H1 (cell line): Measurements from ENCODE around the gene CLEC3A. TPM values are rescaled to one million over a fixed set of nuclear protein-coding genes. Genes with fewer than 3 reads are reported as not detected.

ENCODE experiments used
- CTCF ChIA-PET: fragments of 300-600 bp; sonication (Branson Sonifier 250); formaldehyde crosslinking; loops from one replicate; lab custom pipeline; 2021; ENCODE audit not compliant: partially characterized antibody; lab: Charles Lee
- POLR2A ChIA-PET: fragments of 300-600 bp; sonication (Branson Sonifier 250); formaldehyde crosslinking; loops from one replicate; lab custom pipeline; 2021; ENCODE audit warnings: inconsistent platforms; ENCODE audit not compliant: partially characterized antibody; lab: Charles Lee
- DNase-seq, 2 experiments: peaks; one replicate each; pipeline versions ENCODE4 v3.0.0 to v3.0.0-alpha.2; 2010 to 2022; ENCODE audit warnings: low spot score in 2 of 2, low read depth in 1 of 2, mixed read lengths in 1 of 2
- FAIRE-seq: peaks from 2 replicates; lab custom pipeline; 2011; peaks lifted over from hg19 to GRCh38; lab: Jason Lieb, UNC
- H2AFZ ChIP-seq: 2 replicates; pipeline ENCODE4 v1.8.1; 2012; ENCODE audit warnings: low read length, inconsistent platforms
- H2AK5ac ChIP-seq: 2 replicates; pipeline ENCODE4 v1.6.1; 2013; ENCODE audit warnings: low read depth, low read length
- H2BK120ac ChIP-seq: replicated peaks from 2 replicates; pipeline ENCODE3; 2013; ENCODE audit warnings: low read depth, low read length, inconsistent platforms
- H2BK12ac ChIP-seq: 2 replicates; pipeline ENCODE4 v1.6.1; 2013; ENCODE audit warnings: low read depth, low read length
- H2BK15ac ChIP-seq: 2 replicates; pipeline ENCODE4 v1.6.1; 2013; ENCODE audit warnings: low read length
- H2BK20ac ChIP-seq: 2 replicates; pipeline ENCODE4 v1.6.1; 2013; ENCODE audit warnings: low read length
- H2BK5ac ChIP-seq: 2 replicates; pipeline ENCODE4 v1.6.1; 2013; ENCODE audit warnings: low read depth, low read length
- H3K14ac ChIP-seq: 2 replicates; pipeline ENCODE4 v1.6.1; 2013; ENCODE audit warnings: inconsistent platforms; ENCODE audit not compliant: insufficient read length
- H3K18ac ChIP-seq: 2 replicates; pipeline ENCODE4 v1.6.1; 2013; ENCODE audit warnings: low read length; ENCODE audit errors: extremely low read depth
- H3K23ac ChIP-seq: 2 replicates; pipeline ENCODE4 v1.6.1; 2013; ENCODE audit warnings: inconsistent platforms; ENCODE audit not compliant: insufficient read length
- H3K23me2 ChIP-seq: 2 replicates; pipeline ENCODE4 v1.6.1; 2013; ENCODE audit warnings: low read depth, low read length
- H3K27ac ChIP-seq: 2 replicates; pipeline ENCODE4 v1.6.1; 2011; ENCODE audit warnings: low read depth, low read length, inconsistent platforms
- H3K27me3 ChIP-seq, 4 experiments: replicated peaks in 1 of 4; 1 replicate in 1 of 4; 2 replicates in 3 of 4; pipeline versions ENCODE4 v1.6.1 to v1.8.1; 2011 to 2013; ENCODE audit warnings: low read length in 3 of 4, mild to moderate bottlenecking in 3 of 4, inconsistent platforms in 2 of 4, mixed read lengths in 2 of 4, moderate library complexity in 1 of 4; ENCODE audit not compliant: control insufficient read depth in 3 of 4, insufficient read depth in 3 of 4; ENCODE audit errors: extremely low read depth in 1 of 4
- H3K36me3 ChIP-seq, 4 experiments: 2 replicates each; pipeline versions ENCODE4 v1.6.1 to v1.8.1; 2011 to 2013; ENCODE audit warnings: mild to moderate bottlenecking in 4 of 4, low read length in 3 of 4, moderate library complexity in 2 of 4, control low read depth in 1 of 4, inconsistent platforms in 1 of 4; ENCODE audit not compliant: insufficient read depth in 4 of 4, control insufficient read depth in 2 of 4
- H3K4ac ChIP-seq: replicated peaks from 2 replicates; pipeline ENCODE3; 2013; ENCODE audit warnings: low read length, low read depth, mixed read lengths, inconsistent platforms; ENCODE audit not compliant: insufficient read length
- H3K4me1 ChIP-seq, 4 experiments: replicated peaks in 1 of 4; 1 replicate in 1 of 4; 2 replicates in 3 of 4; pipeline versions ENCODE4 v1.6.1 to v1.8.1; 2011 to 2013; ENCODE audit warnings: low read length in 3 of 4, inconsistent platforms in 2 of 4, mixed read lengths in 1 of 4; ENCODE audit not compliant: insufficient read depth in 4 of 4, control insufficient read depth in 3 of 4
- H3K4me2 ChIP-seq, 2 experiments: 2 replicates each; pipeline versions ENCODE4 v1.6.1 to v1.8.1; 2011 to 2013; ENCODE audit warnings: low read depth in 2 of 2, low read length in 2 of 2, control low read depth in 1 of 2, inconsistent platforms in 1 of 2, mild to moderate bottlenecking in 1 of 2; ENCODE audit not compliant: insufficient read depth in 1 of 2
- H3K4me3 ChIP-seq, 4 experiments: fragments of 200-600, 300-600 bp in 1 of 4; sonication (generic), shearing (Covaris generic), sonication (Bioruptor Twin) in 1 of 4; 2 replicates each; pipeline versions ENCODE4 v1.5.1 to v1.8.1; 2011 to 2016; ENCODE audit warnings: low read length in 4 of 4, low read depth in 3 of 4, control low read depth in 2 of 4, inconsistent platforms in 2 of 4, mild to moderate bottlenecking in 2 of 4, mixed read lengths in 1 of 4, moderate library complexity in 1 of 4; ENCODE audit not compliant: insufficient read depth in 2 of 4; ENCODE audit errors: extremely low read depth in 1 of 4
- H3K56ac ChIP-seq: replicated peaks from 2 replicates; pipeline ENCODE3; 2013; ENCODE audit warnings: low read depth, mild to moderate bottlenecking, mixed read lengths, low read length, inconsistent platforms; ENCODE audit not compliant: insufficient read length
- H3K79me1 ChIP-seq: 2 replicates; pipeline ENCODE4 v1.6.1; 2013; ENCODE audit warnings: low read depth, low read length, control low read depth
- H3K79me2 ChIP-seq, 2 experiments: 2 replicates each; pipeline versions ENCODE4 v1.6.1 to v1.8.1; 2012 to 2013; ENCODE audit warnings: low read length in 2 of 2, mild to moderate bottlenecking in 2 of 2, inconsistent platforms in 1 of 2; ENCODE audit not compliant: insufficient read depth in 2 of 2, control insufficient read depth in 1 of 2
- H3K9ac ChIP-seq, 4 experiments: replicated peaks in 1 of 4; 1 replicate in 1 of 4; 2 replicates in 3 of 4; pipeline versions ENCODE4 v1.6.1 to v1.8.1; 2011 to 2013; ENCODE audit warnings: low read depth in 3 of 4, low read length in 3 of 4, control low read depth in 2 of 4, mild to moderate bottlenecking in 2 of 4, moderate library complexity in 2 of 4, inconsistent platforms in 1 of 4; ENCODE audit errors: extremely low read depth in 1 of 4
- H3K9me3 ChIP-seq, 2 experiments: 2 replicates each; pipeline versions ENCODE4 v1.6.1 to v1.8.1; 2012 to 2013; ENCODE audit warnings: mild to moderate bottlenecking in 2 of 2, moderate library complexity in 2 of 2, control low read depth in 1 of 2, inconsistent platforms in 1 of 2, low read depth in 1 of 2, low read length in 1 of 2, mixed read lengths in 1 of 2; ENCODE audit not compliant: insufficient read depth in 2 of 2
- H4K20me1 ChIP-seq, 2 experiments: replicated peaks in 1 of 2; 2 replicates each; pipeline versions ENCODE3 to v1.8.1; 2011 to 2013; ENCODE audit warnings: inconsistent platforms in 2 of 2, low read length in 2 of 2, mild to moderate bottlenecking in 1 of 2; ENCODE audit not compliant: insufficient read depth in 2 of 2, control insufficient read depth in 1 of 2
- H4K5ac ChIP-seq: 2 replicates; pipeline ENCODE4 v1.6.1; 2013; ENCODE audit warnings: low read length, low read depth, mixed read lengths, inconsistent platforms; ENCODE audit not compliant: insufficient read length
- H4K8ac ChIP-seq: 2 replicates; pipeline ENCODE4 v1.8.0; 2013; ENCODE audit warnings: mild to moderate bottlenecking, moderate library complexity, low read length, inconsistent platforms; ENCODE audit not compliant: insufficient read depth; ENCODE audit errors: extremely low read depth
- H4K91ac ChIP-seq: replicated peaks from 2 replicates; pipeline ENCODE3; 2013; ENCODE audit warnings: low read length, mixed read lengths, inconsistent platforms; ENCODE audit not compliant: insufficient read length
- BRCA1 ChIP-seq: IDR thresholded peaks from 2 replicates; pipeline ENCODE4 v1.6.1; 2012; ENCODE audit warnings: low read depth, low read length, improper control_type of control experiment
- CEBPB ChIP-seq: IDR thresholded peaks from 2 replicates; pipeline ENCODE4 v1.6.1; 2012; ENCODE audit warnings: low read depth, low read length
- CHD2 ChIP-seq: IDR thresholded peaks from 2 replicates; pipeline ENCODE4 v1.6.1; 2012; ENCODE audit warnings: low read length, improper control_type of control experiment
- CTBP2 ChIP-seq: IDR thresholded peaks from 2 replicates; pipeline ENCODE4 v1.7.0; 2011; ENCODE audit warnings: borderline replicate concordance, mild to moderate bottlenecking, moderate library complexity, mixed read lengths, low read length; ENCODE audit not compliant: insufficient read depth, insufficient read length
- HDAC2 ChIP-seq, 2 experiments: fragments of 300-600 bp in 1 of 2; sonication (generic) in 1 of 2; IDR thresholded peaks; 2 replicates each; pipeline ENCODE4 v1.6.1; 2011 to 2012; ENCODE audit warnings: low read depth in 2 of 2, low read length in 2 of 2, mild to moderate bottlenecking in 2 of 2, moderate library complexity in 2 of 2, borderline replicate concordance in 1 of 2, inconsistent platforms in 1 of 2
- POLR2A ChIP-seq, 2 experiments: IDR thresholded peaks; 1 replicate in 1 of 2; 2 replicates in 1 of 2; pipeline ENCODE4 v1.6.1; 2011; ENCODE audit warnings: low read depth in 2 of 2, low read length in 2 of 2, mild to moderate bottlenecking in 2 of 2; ENCODE audit errors: control extremely low read depth in 1 of 2
- RAD21 ChIP-seq, 2 experiments: IDR thresholded peaks in 1 of 2; conservative IDR thresholded peaks in 1 of 2; 2 replicates each; pipeline ENCODE4 v1.6.1; 2011; ENCODE audit warnings: low read depth in 2 of 2, low read length in 2 of 2, improper control_type of control experiment in 1 of 2, inconsistent platforms in 1 of 2, mild to moderate bottlenecking in 1 of 2, moderate library complexity in 1 of 2
- RBBP5 ChIP-seq: IDR thresholded peaks from 2 replicates; pipeline ENCODE4 v1.7.1; 2012; ENCODE audit warnings: low read depth, mild to moderate bottlenecking, inconsistent platforms, low read length, moderate library complexity, borderline replicate concordance
- RFX5 ChIP-seq: IDR thresholded peaks from 2 replicates; pipeline ENCODE4 v1.6.1; 2011; ENCODE audit warnings: low read depth, low read length, improper control_type of control experiment, borderline replicate concordance
- RXRA ChIP-seq: IDR thresholded peaks from 2 replicates; pipeline ENCODE4 v1.6.1; 2011; ENCODE audit warnings: low read depth, mild to moderate bottlenecking, low read length, moderate library complexity; ENCODE audit not compliant: insufficient read depth
- SAP30 ChIP-seq: fragments of 300-600 bp; sonication (generic); IDR thresholded peaks from 2 replicates; pipeline ENCODE4 v1.7.1; 2012; ENCODE audit warnings: low read length, moderate library complexity, mild to moderate bottlenecking, inconsistent platforms; ENCODE audit not compliant: insufficient read depth, insufficient replicate concordance
- SP2 ChIP-seq: IDR thresholded peaks from 2 replicates; pipeline ENCODE4 v1.6.1; 2012; ENCODE audit warnings: mild to moderate bottlenecking, low read length, inconsistent platforms
- SRF ChIP-seq: IDR thresholded peaks from 2 replicates; pipeline ENCODE4 v1.6.1; 2011; ENCODE audit warnings: mild to moderate bottlenecking, low read depth, low read length, moderate library complexity
- TAF1 ChIP-seq: IDR thresholded peaks from 2 replicates; pipeline ENCODE4 v1.6.1; 2011; ENCODE audit warnings: mild to moderate bottlenecking, low read depth, low read length
- WGBS, 2 experiments: shearing (Covaris generic) in 1 of 2; methylation state at CpG; one replicate each; pipeline versions ENCODE4 v1.1.6 to v1.1.7; 2013 to 2015; ENCODE audit warnings: low lambda C conversion rate in 2 of 2, mixed read lengths in 2 of 2, inconsistent platforms in 1 of 2, low coverage in 1 of 2, missing lambda C conversion rate in 1 of 2; ENCODE audit not compliant: insufficient replicate concordance in 2 of 2, insufficient coverage in 1 of 2, insufficient read length in 1 of 2; ENCODE audit errors: extremely low coverage in 1 of 2, missing lambda C conversion rate in 1 of 2; 5-methylcytosine and 5-hydroxymethylcytosine counted together
- polyA plus RNA-seq, 7 experiments: library from polyadenylated mRNA; depleted of rRNA in 3 of 7; stranded (reverse) in 5 of 7; unstranded in 2 of 7; fragments of >200 nt in 5 of 7; fragments of 200-250 nt in 2 of 7; gene quantifications; 1 replicate in 5 of 7; 2 replicates in 1 of 7; 4 replicates in 1 of 7; pipeline versions ENCODE4 v1.2.1 to v1.2.3, GENCODE V29; 2011 to 2013; ENCODE audit warnings: missing spikeins in 2 of 7, mixed read lengths in 2 of 7
- total RNA-seq: library from RNA; stranded (reverse); fragmentation: NEBNext Ultra II Directional; extraction: Animal tissue kit (Norgen Biotek cat#: 25700); gene quantifications from 2 replicates; pipeline ENCODE4 v1.2.1, GENCODE V29; 2021

The CLEC3A gene
- total and polyA plus RNA-seq, 2 of the 8 experiments (the other 6 are each of a cell fraction or from before 2014, with no cell fraction given) = not detected

- Histone ChIP-seq H2BK15ac (no peak overlapping the region; the same call in 1 of the 2 replicates), H3K4me2 (no peak overlapping the region), H3K4me1 (no peaks in the 10 kb centered on the region; a peak in 1 of 7 replicates), H3K4me3 (no peak overlapping the region), H3K9ac (no peak overlapping the region), H2AFZ (no peak overlapping the region), H3K4ac (peak overlapping the region; percentile 74), H4K20me1 (no peaks in the 10 kb centered on the region), H3K79me2 (no peaks in the 10 kb centered on the region), H3K23me2 (no peaks in the 10 kb centered on the region), H3K23ac (no peak overlapping the region), H4K8ac (no peak overlapping the region), H3K18ac (no peak overlapping the region), H4K91ac (no peak overlapping the region), H2BK5ac (no peak overlapping the region; the same call in 1 of the 2 replicates), H3K36me3 (no peaks in the 10 kb centered on the region), H3K56ac (no peak overlapping the region), H4K5ac (no peak overlapping the region), H3K79me1 (no peaks in the 10 kb centered on the region), H3K27ac (no peak overlapping the region), H3K9me3 (no peaks in the 10 kb centered on the region), H2BK12ac (no peak overlapping the region; the same call in 1 of the 2 replicates), H2BK120ac (peak overlapping the region; percentile 31), H2BK20ac (peak overlapping the region; percentile 40; the same call in 1 of the 2 replicates), H3K14ac (no peak overlapping the region), H3K27me3 (no peaks in the 10 kb centered on the region; a peak in 1 of 7 replicates), H2AK5ac (no peak overlapping the region)
- WGBS, 2 experiments = 94% methylated on average over 4 of the region's 4 CpGs; no CpG with 5 or more reads in 1 of the 2 experiments
- FAIRE-seq (no peak), DNase-seq (no peak)
- ChIA-PET CTCF (interaction anchor here (0.6 to 9.1 kb wide), 26 partner anchors 11 to 757 kb away, joined by 3 to 218 read pairs (median 6); partner anchors contain the start of gene WWOX), POLR2A (no interaction called here)
- TF ChIP-seq RAD21 (IDR thresholded peaks at IDR 0.05 in 1 of 2, conservative IDR thresholded peaks at IDR 0.05 in 1 of 2; ENCODE audit: low read depth in 2 of 2, low read length in 2 of 2) (no peak), CTBP2 (no peak), POLR2A (IDR thresholded peaks at IDR 0.05; ENCODE audit: control extremely low read depth in 1 of 2, low read depth in 2 of 2, low read length in 2 of 2) (no peak), SAP30 (no peak), RBBP5 (no peak), CEBPB (no peak), HDAC2 (IDR thresholded peaks at IDR 0.05; ENCODE audit: borderline replicate concordance in 1 of 2, low read depth in 2 of 2, low read length in 2 of 2) (no peak), RFX5 (no peak), CHD2 (no peak), BRCA1 (no peak), TAF1 (no peak), RXRA (no peak), SRF (no peak), SP2 (no peak)
Measured at GRCh38 chr16:78004517-78004916, 17.8 kb upstream of the CLEC3A start.
